ENCODE measurements around the gene GNG7. TPM values are rescaled to one million over a fixed set of nuclear protein-coding genes. Genes with fewer than 3 reads are reported as not detected.

The GNG7 gene
- total RNA-seq, 1 donor = 0.72 TPM

DNA sequence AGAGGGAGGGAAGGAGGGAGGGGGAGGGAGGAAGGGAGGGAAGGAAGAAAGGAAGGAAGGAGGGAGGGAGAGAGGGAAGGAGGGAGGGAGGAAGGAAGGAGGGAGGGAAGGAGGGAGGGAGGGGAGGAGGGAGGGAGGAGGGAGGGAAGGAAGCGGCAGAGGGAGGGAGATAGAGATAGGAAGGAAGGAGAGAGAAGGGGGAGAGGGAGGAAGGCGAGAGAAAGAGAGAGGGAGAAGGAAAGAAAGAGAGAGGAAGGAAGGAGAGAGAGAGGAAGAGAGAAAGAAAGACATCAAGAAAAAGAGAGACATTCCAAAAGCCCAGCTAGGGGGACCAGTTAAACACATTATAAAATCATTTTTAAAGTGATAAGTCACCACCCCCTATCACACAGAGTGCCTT, 62.5 kb downstream of the GNG7 start:
- H3K9me3 ChIP-seq (ENCODE audit: low read depth, low read length) = no peaks in the 10 kb centered on the region
- no peak for DNase-seq (ENCODE audit: insufficient read length, low spot score, missing footprints)
- H3K79me2 ChIP-seq (ENCODE audit: insufficient read depth, low read length) = no peaks in the 10 kb centered on the region
- H4K20me1 ChIP-seq (ENCODE audit: insufficient read depth, low read length) = no peaks in the 10 kb centered on the region
- no peaks in the 10 kb centered on the region for H3K36me3 ChIP-seq (ENCODE audit: insufficient read depth, low read length)
- H3K27ac ChIP-seq (ENCODE audit: low read depth, low read length) = no peak overlapping the region
- H3K4me1 ChIP-seq (ENCODE audit: insufficient read depth, low read length) = peaks cover 5% of the 10 kb centered on the region
- no peak overlapping the region for H3K4me3 ChIP-seq (ENCODE audit: insufficient read depth, low read length)
- no peak overlapping the region for H2AFZ ChIP-seq (ENCODE audit: low read length)
- H3K4me2 ChIP-seq (ENCODE audit: insufficient read depth, low read length) = no peak overlapping the region
- TF ChIP-seq, protein P1, sequence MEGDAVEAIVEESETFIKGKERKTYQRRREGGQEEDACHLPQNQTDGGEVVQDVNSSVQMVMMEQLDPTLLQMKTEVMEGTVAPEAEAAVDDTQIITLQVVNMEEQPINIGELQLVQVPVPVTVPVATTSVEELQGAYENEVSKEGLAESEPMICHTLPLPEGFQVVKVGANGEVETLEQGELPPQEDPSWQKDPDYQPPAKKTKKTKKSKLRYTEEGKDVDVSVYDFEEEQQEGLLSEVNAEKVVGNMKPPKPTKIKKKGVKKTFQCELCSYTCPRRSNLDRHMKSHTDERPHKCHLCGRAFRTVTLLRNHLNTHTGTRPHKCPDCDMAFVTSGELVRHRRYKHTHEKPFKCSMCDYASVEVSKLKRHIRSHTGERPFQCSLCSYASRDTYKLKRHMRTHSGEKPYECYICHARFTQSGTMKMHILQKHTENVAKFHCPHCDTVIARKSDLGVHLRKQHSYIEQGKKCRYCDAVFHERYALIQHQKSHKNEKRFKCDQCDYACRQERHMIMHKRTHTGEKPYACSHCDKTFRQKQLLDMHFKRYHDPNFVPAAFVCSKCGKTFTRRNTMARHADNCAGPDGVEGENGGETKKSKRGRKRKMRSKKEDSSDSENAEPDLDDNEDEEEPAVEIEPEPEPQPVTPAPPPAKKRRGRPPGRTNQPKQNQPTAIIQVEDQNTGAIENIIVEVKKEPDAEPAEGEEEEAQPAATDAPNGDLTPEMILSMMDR (IDR thresholded peaks at IDR 0.05; ENCODE audit: extremely low read depth, low read depth, low read length) = no peak
- H3K27me3 ChIP-seq (ENCODE audit: insufficient read depth, low read length) = no peaks in the 10 kb centered on the region

DNA sequence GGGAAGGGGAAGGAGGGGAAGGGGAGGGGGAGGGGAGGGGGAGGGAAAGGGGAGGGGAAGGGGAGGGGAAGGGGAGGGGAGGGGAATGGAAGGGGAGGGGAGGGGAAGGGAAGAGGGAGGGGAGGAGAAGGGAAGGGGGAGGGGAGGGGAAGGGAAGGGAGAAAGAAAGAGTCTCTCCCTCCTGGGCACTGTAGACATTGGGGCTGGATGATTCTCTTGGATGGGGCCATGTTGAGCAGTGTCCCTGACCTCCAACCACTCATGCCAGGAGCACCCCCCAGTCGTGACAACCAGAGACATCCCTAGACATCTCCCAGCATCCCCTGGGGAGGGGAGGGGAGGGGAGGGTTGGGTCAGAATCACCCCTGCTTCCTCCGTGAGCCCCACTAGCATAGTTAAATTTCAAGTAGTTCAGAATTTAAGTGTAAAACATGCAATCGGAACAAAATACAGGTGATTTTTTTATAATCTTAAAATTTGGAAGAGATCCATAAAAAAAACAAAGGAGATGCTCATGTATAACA, 64.0 kb downstream of the GNG7 start:
- Histone ChIP-seq H3K4me2 (ENCODE audit: insufficient read depth, low read length) (no peak overlapping the region), H2AFZ (ENCODE audit: low read length) (no peak overlapping the region), H3K4me1 (ENCODE audit: insufficient read depth, low read length) (peaks cover 15% of the 10 kb centered on the region), H3K36me3 (ENCODE audit: insufficient read depth, low read length) (no peaks in the 10 kb centered on the region), H3K27ac (ENCODE audit: low read depth, low read length) (no peak overlapping the region), H3K4me3 (ENCODE audit: insufficient read depth, low read length) (no peak overlapping the region), H4K20me1 (ENCODE audit: insufficient read depth, low read length) (no peaks in the 10 kb centered on the region), H3K9me3 (ENCODE audit: low read depth, low read length) (no peaks in the 10 kb centered on the region), H3K27me3 (ENCODE audit: insufficient read depth, low read length) (no peaks in the 10 kb centered on the region), H3K79me2 (ENCODE audit: insufficient read depth, low read length) (no peaks in the 10 kb centered on the region)
- TF ChIP-seq, protein P1 (IDR thresholded peaks at IDR 0.05; ENCODE audit: extremely low read depth, low read depth, low read length) = no peak
- DNase-seq (ENCODE audit: insufficient read length, low spot score, missing footprints) = peak; percentile 74

DNA sequence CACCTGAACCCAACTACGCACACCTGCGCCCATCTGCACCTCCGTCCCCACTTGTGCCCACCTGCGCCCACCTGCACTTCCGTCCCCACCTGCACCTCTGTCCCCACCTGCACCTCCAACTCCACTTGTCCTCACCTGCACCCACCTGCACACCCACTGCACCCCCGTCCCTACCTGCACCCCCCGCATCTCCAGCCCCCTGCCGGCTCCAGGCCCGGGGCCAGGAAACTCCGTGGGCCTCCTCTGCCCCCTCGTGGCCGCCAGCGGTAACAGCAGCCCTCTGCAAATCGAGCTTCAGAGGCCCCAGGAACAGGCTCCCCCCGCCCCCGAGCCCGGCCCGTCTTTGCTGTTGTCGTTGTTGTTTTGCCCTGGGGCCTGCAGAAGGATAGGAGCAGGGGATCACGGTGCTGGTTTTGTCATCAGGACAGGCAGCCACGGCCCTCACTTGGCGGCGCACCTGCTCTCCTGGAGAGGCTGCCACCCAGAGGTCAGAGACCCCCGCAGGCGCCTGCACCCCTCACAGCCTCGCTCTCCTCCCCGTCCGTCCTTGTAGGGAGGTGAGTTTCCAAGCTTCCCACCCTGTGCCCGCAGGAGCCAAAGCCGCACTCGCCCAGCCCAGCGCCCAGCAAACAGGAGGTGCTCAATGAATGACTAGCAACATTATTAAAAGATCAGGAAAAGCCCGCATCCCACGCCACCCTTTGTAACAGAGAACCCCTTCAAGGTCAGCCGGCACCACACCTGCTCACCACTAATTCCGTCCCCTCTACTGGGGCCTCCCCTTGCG, 65.4 kb downstream of the GNG7 start:
- peak; percentile 98 for DNase-seq (ENCODE audit: insufficient read length, low spot score, missing footprints)
- Histone ChIP-seq H3K27ac (ENCODE audit: low read depth, low read length) (no peak overlapping the region), H3K79me2 (ENCODE audit: insufficient read depth, low read length) (no peaks in the 10 kb centered on the region), H3K27me3 (ENCODE audit: insufficient read depth, low read length) (no peaks in the 10 kb centered on the region), H3K36me3 (ENCODE audit: insufficient read depth, low read length) (no peaks in the 10 kb centered on the region), H3K9me3 (ENCODE audit: low read depth, low read length) (no peaks in the 10 kb centered on the region), H2AFZ (ENCODE audit: low read length) (no peak overlapping the region), H3K4me3 (ENCODE audit: insufficient read depth, low read length) (no peak overlapping the region), H3K4me1 (ENCODE audit: insufficient read depth, low read length) (peaks cover 15% of the 10 kb centered on the region), H3K4me2 (ENCODE audit: insufficient read depth, low read length) (no peak overlapping the region), H4K20me1 (ENCODE audit: insufficient read depth, low read length) (no peaks in the 10 kb centered on the region)
- TF ChIP-seq, protein P1 (IDR thresholded peaks at IDR 0.05; ENCODE audit: extremely low read depth, low read depth, low read length) = peak; percentile 66

DNA sequence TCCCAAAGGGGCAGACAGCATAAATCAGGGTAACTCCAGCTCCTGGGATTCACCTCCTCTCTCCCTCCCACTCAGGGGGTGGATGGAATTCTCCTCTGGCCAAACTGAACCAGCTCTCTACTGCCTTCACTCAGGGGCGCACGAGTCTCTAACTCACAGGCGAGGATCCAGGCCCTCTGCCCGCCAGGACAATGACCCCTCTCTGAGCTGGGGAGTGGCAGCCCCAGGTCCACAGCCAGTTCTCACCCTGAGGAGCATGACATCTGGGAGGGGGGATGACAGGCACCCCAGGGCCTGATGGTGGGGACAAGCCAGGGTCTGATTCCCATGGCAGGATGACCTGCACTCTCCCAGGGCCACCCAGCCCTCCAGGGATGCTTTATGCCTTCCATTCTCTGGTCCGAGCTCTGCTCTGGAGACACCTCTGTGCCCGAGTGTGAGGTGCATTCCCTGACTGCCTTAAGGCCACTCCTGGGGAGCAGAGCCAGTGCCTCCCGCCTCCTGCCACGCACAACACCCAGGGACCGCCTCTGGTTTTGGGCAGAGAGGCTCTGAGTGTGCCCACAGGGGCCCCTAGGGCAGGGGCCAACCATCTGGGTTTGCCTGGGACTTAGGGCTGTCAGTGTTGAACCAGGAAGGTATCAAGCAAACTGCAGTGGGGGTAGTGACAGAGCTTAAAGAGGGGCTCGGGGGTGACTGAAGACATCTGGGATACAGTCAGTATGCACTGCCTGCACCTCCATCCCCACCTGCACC, 66.2 kb downstream of the GNG7 start:
- no peaks in the 10 kb centered on the region for H3K36me3 ChIP-seq (ENCODE audit: insufficient read depth, low read length)
- H3K27ac ChIP-seq (ENCODE audit: low read depth, low read length) = no peak overlapping the region
- no peaks in the 10 kb centered on the region for H3K27me3 ChIP-seq (ENCODE audit: insufficient read depth, low read length)
- TF ChIP-seq, protein P1 (IDR thresholded peaks at IDR 0.05; ENCODE audit: extremely low read depth, low read depth, low read length) = no peak
- no peak overlapping the region for H3K4me2 ChIP-seq (ENCODE audit: insufficient read depth, low read length)
- no peaks in the 10 kb centered on the region for H4K20me1 ChIP-seq (ENCODE audit: insufficient read depth, low read length)
- H3K79me2 ChIP-seq (ENCODE audit: insufficient read depth, low read length) = no peaks in the 10 kb centered on the region
- peak; percentile 69 for DNase-seq (ENCODE audit: insufficient read length, low spot score, missing footprints)
- no peak overlapping the region for H3K4me3 ChIP-seq (ENCODE audit: insufficient read depth, low read length)
- no peaks in the 10 kb centered on the region for H3K9me3 ChIP-seq (ENCODE audit: low read depth, low read length)
- peaks cover 15% of the 10 kb centered on the region for H3K4me1 ChIP-seq (ENCODE audit: insufficient read depth, low read length)
- no peak overlapping the region for H2AFZ ChIP-seq (ENCODE audit: low read length)

Data from osteoblast (primary cell).